PC-3 (cell line): ENCODE results near the gene DUSP6.

Experiments used
- EZH2phosphoT487 ChIP-seq: fragments of 300-600 bp; sonication (generic); IDR thresholded peaks from 2 replicates; pipeline ENCODE4 v1.6.1; 2018; ENCODE audit warnings: mild to moderate bottlenecking, antibody characterized with exemption, low read length, borderline replicate concordance
- TF ChIP-seq, protein P1 (sequence below): fragments of 300-600 bp; sonication (generic); conservative IDR thresholded peaks from 2 replicates; pipeline ENCODE4 v1.5.1; 2017; ENCODE audit warnings: antibody characterized with exemption, low read depth, mild to moderate bottlenecking, low read length

GRCh38 chr12:89353188-89353822 lies 1.0 kb upstream of the DUSP6 start:
- TF ChIP-seq, protein P1, sequence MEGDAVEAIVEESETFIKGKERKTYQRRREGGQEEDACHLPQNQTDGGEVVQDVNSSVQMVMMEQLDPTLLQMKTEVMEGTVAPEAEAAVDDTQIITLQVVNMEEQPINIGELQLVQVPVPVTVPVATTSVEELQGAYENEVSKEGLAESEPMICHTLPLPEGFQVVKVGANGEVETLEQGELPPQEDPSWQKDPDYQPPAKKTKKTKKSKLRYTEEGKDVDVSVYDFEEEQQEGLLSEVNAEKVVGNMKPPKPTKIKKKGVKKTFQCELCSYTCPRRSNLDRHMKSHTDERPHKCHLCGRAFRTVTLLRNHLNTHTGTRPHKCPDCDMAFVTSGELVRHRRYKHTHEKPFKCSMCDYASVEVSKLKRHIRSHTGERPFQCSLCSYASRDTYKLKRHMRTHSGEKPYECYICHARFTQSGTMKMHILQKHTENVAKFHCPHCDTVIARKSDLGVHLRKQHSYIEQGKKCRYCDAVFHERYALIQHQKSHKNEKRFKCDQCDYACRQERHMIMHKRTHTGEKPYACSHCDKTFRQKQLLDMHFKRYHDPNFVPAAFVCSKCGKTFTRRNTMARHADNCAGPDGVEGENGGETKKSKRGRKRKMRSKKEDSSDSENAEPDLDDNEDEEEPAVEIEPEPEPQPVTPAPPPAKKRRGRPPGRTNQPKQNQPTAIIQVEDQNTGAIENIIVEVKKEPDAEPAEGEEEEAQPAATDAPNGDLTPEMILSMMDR = no peak
- no peak for TF ChIP-seq EZH2phosphoT487
